OCI-LY7 (cell line): ENCODE results near the gene CNTLN. TPM values are rescaled to one million over a fixed set of nuclear protein-coding genes. Genes with fewer than 3 reads are reported as not detected.

Experiments
- BruUV-seq: library from RNA; stranded (reverse); fragments of 400-500 nt; replicated peaks from 2 replicates; lab custom pipeline; 2021; lab: Mats Ljungman, UMichigan
- CTCF ChIA-PET: fragments of 300-600 bp; sonication (Branson Sonifier 250); formaldehyde crosslinking; loops from one replicate; lab custom pipeline; 2022; ENCODE audit warnings: antibody characterized with exemption; ENCODE audit not compliant: unreplicated experiment; lab: Charles Lee
- POLR2A ChIA-PET: fragments of 300-600 bp; sonication (Branson Sonifier 250); formaldehyde crosslinking; loops from one replicate; lab custom pipeline; 2022; ENCODE audit warnings: antibody characterized with exemption; lab: Charles Lee
- DNase-seq: peaks from one replicate; pipeline ENCODE4 v3.0.0-alpha.2; 2015; ENCODE audit warnings: low spot score
- H2AFZ ChIP-seq: fragments of 200-600 bp; sonication (generic), shearing (Covaris generic); 2 replicates; pipeline ENCODE4 v1.6.1; 2014; ENCODE audit warnings: mild to moderate bottlenecking, antibody characterized with exemption, low read length, moderate library complexity
- H3K27ac ChIP-seq: fragments of 200-600 bp; sonication (generic); 2 replicates; pipeline ENCODE4 v1.5.1; 2014; ENCODE audit warnings: mixed run types, low read depth, mild to moderate bottlenecking, moderate library complexity, low read length, inconsistent platforms; ENCODE audit not compliant: poor library complexity, severe bottlenecking
- H3K36me3 ChIP-seq: fragments of 200-600 bp; sonication (generic); 2 replicates; pipeline ENCODE4 v1.6.1; 2014; ENCODE audit warnings: mild to moderate bottlenecking, antibody characterized with exemption, low read length, moderate library complexity, mixed read lengths; ENCODE audit not compliant: insufficient read depth
- H3K4me1 ChIP-seq: fragments of 200-600 bp; sonication (generic); 2 replicates; pipeline ENCODE4 v1.5.1; 2014; ENCODE audit warnings: mild to moderate bottlenecking, low read length; ENCODE audit not compliant: insufficient read depth, poor library complexity, severe bottlenecking
- H3K4me2 ChIP-seq: fragments of 200-600 bp; sonication (generic); 2 replicates; pipeline ENCODE4 v1.6.1; 2014; ENCODE audit warnings: mild to moderate bottlenecking, low read length
- H3K4me3 ChIP-seq: fragments of 200-600 bp; sonication (generic); 2 replicates; pipeline ENCODE4 v1.5.1; 2014; ENCODE audit warnings: mild to moderate bottlenecking, low read depth, low read length; ENCODE audit not compliant: poor library complexity, severe bottlenecking
- H3K79me2 ChIP-seq: fragments of 200-600 bp; sonication (generic); 2 replicates; pipeline ENCODE4 v1.6.1; 2016; ENCODE audit warnings: low read depth, mild to moderate bottlenecking, low read length, moderate library complexity, mixed read lengths; ENCODE audit not compliant: insufficient read depth
- H3K9me2 ChIP-seq: fragments of 200-600 bp; sonication (generic); 2 replicates; pipeline ENCODE4 v1.6.1; 2016; ENCODE audit warnings: mild to moderate bottlenecking, low read length, mixed read lengths; ENCODE audit not compliant: insufficient read depth
- H3K9me3 ChIP-seq: fragments of 200-600 bp; sonication (generic); 2 replicates; pipeline ENCODE4 v1.6.1; 2014; ENCODE audit warnings: mild to moderate bottlenecking, mixed run types, low read length, mixed read lengths
- H4K20me1 ChIP-seq: fragments of 200-600 bp; sonication (generic); 2 replicates; pipeline ENCODE4 v1.6.1; 2014; ENCODE audit warnings: mild to moderate bottlenecking, antibody characterized with exemption, low read length, moderate library complexity, mixed read lengths; ENCODE audit not compliant: insufficient read depth
- EZH2phosphoT487 ChIP-seq: fragments of 200-600 bp; sonication (generic); IDR thresholded peaks from 2 replicates; pipeline ENCODE4 v1.6.1; 2018; ENCODE audit warnings: low read depth, borderline replicate concordance, mild to moderate bottlenecking, mixed run types, antibody characterized with exemption, low read length, moderate library complexity, mixed read lengths
- intact Hi-C: fragments of 100-400 bp; cut with micrococcal nuclease; formaldehyde crosslinking; loops from one replicate; pipeline ENCODE4 v1.10.0; 2022; ENCODE audit not compliant: unreplicated experiment
- total RNA-seq, 2 experiments: library from RNA; depleted of rRNA in 1 of 2; stranded (reverse); fragments of >200 nt in 1 of 2; shearing (Covaris generic) in 1 of 2; gene quantifications; 2 replicates each; pipeline ENCODE4 v1.2.3, GENCODE V29; 2014 to 2022
- TF ChIP-seq, protein P1 (sequence below): fragments of 200-600 bp; sonication (generic); conservative IDR thresholded peaks from 2 replicates; pipeline ENCODE4 v1.5.1; 2014; ENCODE audit warnings: mild to moderate bottlenecking, antibody characterized with exemption, low read length, moderate library complexity, mixed read lengths

Gene CNTLN
- total RNA-seq, 2 experiments from 2014 or later: not detected

DNA sequence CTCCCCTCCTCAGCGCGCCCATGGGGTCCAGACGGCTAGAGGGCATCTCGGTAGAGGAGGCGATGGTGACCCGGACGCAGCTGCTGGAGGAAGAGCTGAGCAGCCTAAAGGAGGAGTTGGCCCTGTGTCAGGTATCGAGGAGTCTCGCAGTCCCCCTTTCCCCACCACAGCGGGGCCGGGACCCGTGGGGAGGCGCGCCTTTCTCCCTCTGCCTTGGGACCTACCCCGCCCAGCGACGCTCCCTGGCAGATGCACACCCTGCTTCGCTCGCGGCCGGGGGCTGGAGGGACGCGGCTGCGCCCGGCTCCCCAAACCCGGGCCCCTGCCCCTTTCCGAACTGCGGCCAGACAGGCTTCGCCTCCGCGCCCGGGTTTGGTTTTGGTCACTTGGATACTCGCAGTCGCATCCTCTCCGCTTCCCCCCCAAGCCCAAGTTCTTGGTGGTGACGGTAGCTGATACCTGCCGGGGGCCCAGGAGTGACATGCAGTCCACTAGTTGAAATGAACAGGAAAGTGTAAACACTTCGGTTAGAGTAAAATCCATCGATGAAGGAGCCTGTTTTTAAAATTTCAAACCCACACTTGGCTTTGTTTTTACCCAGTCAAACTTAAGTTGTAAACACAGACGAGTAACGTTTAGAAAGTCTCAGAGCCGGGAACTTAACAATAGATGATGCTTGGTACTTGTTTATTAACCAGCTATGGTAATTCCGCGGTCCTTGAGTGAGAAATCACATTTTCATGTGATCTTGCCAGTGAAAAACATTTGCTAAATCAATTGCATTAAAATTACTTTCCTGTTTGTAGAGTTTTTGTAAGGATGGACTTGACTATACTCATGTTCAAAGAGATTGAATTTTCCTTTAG, 688 bp downstream of the CNTLN start:
- Histone ChIP-seq H3K9me3 (no peaks in the 10 kb centered on the region), H2AFZ (no peak overlapping the region), H3K9me2 (no peaks in the 10 kb centered on the region), H3K27ac (no peak overlapping the region), H4K20me1 (no peaks in the 10 kb centered on the region), H3K79me2 (no peaks in the 10 kb centered on the region), H3K4me3 (no peak overlapping the region), H3K4me1 (no peaks in the 10 kb centered on the region), H3K4me2 (peak overlapping the region; percentile 9; the same call in 1 of the 2 replicates), H3K36me3 (no peaks in the 10 kb centered on the region)
- no peak for DNase-seq
- no TSS peak for BruUV-seq
- intact Hi-C loops: no loop called here
- ChIA-PET POLR2A (no interaction called here), CTCF (no interaction called here)
- no peak for TF ChIP-seq EZH2phosphoT487
- TF ChIP-seq, protein P1, sequence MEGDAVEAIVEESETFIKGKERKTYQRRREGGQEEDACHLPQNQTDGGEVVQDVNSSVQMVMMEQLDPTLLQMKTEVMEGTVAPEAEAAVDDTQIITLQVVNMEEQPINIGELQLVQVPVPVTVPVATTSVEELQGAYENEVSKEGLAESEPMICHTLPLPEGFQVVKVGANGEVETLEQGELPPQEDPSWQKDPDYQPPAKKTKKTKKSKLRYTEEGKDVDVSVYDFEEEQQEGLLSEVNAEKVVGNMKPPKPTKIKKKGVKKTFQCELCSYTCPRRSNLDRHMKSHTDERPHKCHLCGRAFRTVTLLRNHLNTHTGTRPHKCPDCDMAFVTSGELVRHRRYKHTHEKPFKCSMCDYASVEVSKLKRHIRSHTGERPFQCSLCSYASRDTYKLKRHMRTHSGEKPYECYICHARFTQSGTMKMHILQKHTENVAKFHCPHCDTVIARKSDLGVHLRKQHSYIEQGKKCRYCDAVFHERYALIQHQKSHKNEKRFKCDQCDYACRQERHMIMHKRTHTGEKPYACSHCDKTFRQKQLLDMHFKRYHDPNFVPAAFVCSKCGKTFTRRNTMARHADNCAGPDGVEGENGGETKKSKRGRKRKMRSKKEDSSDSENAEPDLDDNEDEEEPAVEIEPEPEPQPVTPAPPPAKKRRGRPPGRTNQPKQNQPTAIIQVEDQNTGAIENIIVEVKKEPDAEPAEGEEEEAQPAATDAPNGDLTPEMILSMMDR: no peak

DNA sequence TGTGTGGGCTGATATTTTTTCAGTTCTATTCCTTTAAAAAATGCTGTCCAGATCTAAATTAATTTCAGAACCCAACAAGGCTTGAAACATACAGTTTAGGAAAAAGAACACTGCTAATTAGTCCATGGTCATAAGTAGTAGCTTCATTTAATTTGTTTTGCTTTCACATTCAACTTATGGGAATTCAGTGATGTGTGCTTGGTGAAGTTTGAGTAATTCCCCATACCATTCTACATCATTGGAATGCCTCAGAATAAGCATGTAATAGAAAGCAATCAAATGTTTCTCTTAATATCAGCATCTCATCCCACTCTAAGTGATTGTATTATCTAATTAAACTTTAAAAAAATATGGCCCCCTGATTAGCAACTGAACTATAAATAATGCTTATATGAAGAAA, 2.7 kb downstream of the CNTLN start:
- H4K20me1 ChIP-seq: no peaks in the 10 kb centered on the region
- TF ChIP-seq, protein P1: no peak
- no peak for TF ChIP-seq EZH2phosphoT487
- no peaks in the 10 kb centered on the region for H3K4me1 ChIP-seq
- H3K27ac ChIP-seq: no peak overlapping the region
- ChIA-PET POLR2A (no interaction called here), CTCF (no interaction called here)
- no peaks in the 10 kb centered on the region for H3K36me3 ChIP-seq
- H3K9me2 ChIP-seq: no peaks in the 10 kb centered on the region
- no peaks in the 10 kb centered on the region for H3K9me3 ChIP-seq
- no TSS peak for BruUV-seq
- H2AFZ ChIP-seq: no peak overlapping the region
- H3K79me2 ChIP-seq: no peaks in the 10 kb centered on the region
- no peak overlapping the region for H3K4me3 ChIP-seq
- intact Hi-C loops: no loop called here
- DNase-seq: no peak
- H3K4me2 ChIP-seq: no peak overlapping the region

DNA sequence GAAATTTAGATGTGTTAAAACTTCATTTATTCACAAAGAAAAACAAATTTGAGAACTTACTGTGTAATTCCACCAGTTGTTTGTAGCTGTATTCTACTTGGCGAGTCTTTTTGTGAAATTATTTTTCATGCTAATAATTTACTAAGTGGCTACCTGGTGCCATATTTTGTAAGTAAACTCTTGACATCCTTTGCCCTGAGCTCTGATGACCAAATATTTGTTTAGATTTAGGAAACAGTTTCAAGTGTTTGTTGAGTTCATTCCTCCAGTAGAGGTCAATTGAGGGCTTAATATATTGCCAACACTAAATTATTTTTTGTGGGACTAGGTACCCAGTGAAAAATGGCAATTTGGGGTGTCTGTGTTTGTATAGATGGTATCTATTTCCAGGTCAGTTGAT, 3.7 kb downstream of the CNTLN start:
- Histone ChIP-seq H3K4me3 (no peak overlapping the region), H3K4me1 (no peaks in the 10 kb centered on the region), H3K9me3 (no peaks in the 10 kb centered on the region), H2AFZ (no peak overlapping the region), H3K27ac (no peak overlapping the region), H3K4me2 (no peak overlapping the region), H3K9me2 (no peaks in the 10 kb centered on the region), H3K79me2 (no peaks in the 10 kb centered on the region), H3K36me3 (no peaks in the 10 kb centered on the region), H4K20me1 (no peaks in the 10 kb centered on the region)
- no TSS peak for BruUV-seq
- ChIA-PET CTCF (no interaction called here), POLR2A (interaction anchor here (0.6 to 0.7 kb wide), 2 partner anchors 1158 to 1168 kb away, joined by 4 to 6 read pairs; no protein-coding TSS in a partner anchor)
- intact Hi-C loops: no loop called here
- DNase-seq: no peak
- no peak for TF ChIP-seq EZH2phosphoT487
- TF ChIP-seq, protein P1: no peak
